Glutamatergic neuron (in vitro differentiated cells): ENCODE data around the gene EDN3. TPM values are rescaled to one million over a fixed set of nuclear protein-coding genes. Genes with fewer than 3 reads are reported as not detected.

Experiments
- DNase-seq: peaks from one replicate; pipeline ENCODE4 v3.0.0; 2022
- H3K27ac Mint-ChIP-seq: one replicate; pipeline ENCODE4 v1.8.0; 2020; ENCODE audit warnings: mild to moderate bottlenecking, mixed read lengths, inconsistent platforms; ENCODE audit not compliant: unreplicated experiment
- H3K27me3 Mint-ChIP-seq: one replicate; pipeline ENCODE4 v1.8.0; 2020; ENCODE audit warnings: mild to moderate bottlenecking, moderate library complexity, mixed read lengths, inconsistent platforms; ENCODE audit not compliant: unreplicated experiment
- H3K36me3 Mint-ChIP-seq: one replicate; pipeline ENCODE4 v1.8.0; 2020; ENCODE audit warnings: mild to moderate bottlenecking, mixed read lengths, inconsistent platforms; ENCODE audit not compliant: unreplicated experiment
- H3K4me1 Mint-ChIP-seq: one replicate; pipeline ENCODE4 v1.8.0; 2020; ENCODE audit warnings: mild to moderate bottlenecking, low read depth, mixed read lengths, inconsistent platforms; ENCODE audit not compliant: unreplicated experiment
- H3K4me3 Mint-ChIP-seq: one replicate; pipeline ENCODE4 v1.8.0; 2020; ENCODE audit warnings: mild to moderate bottlenecking, mixed read lengths, inconsistent platforms; ENCODE audit not compliant: unreplicated experiment
- H3K9me3 Mint-ChIP-seq: one replicate; pipeline ENCODE4 v1.8.0; 2020; ENCODE audit warnings: mild to moderate bottlenecking, moderate library complexity, mixed read lengths, inconsistent platforms; ENCODE audit not compliant: unreplicated experiment
- total RNA-seq: library from RNA; stranded (reverse); fragmentation: NEBNext Ultra II Directional; extraction: Animal tissue kit (Norgen Biotek cat#: 25700); gene quantifications from one replicate; pipeline ENCODE4 v1.2.1, GENCODE V29; 2021; ENCODE audit not compliant: unreplicated experiment
- TF ChIP-seq, protein P1 (sequence below): fragments of 200-600 bp; sonication (generic); IDR thresholded peaks from one replicate; pipeline ENCODE4 v1.5.0; 2021; ENCODE audit not compliant: partially characterized antibody, unreplicated experiment

The EDN3 gene
- total RNA-seq, 1 donor from 2014 or later, result not detected

DNA sequence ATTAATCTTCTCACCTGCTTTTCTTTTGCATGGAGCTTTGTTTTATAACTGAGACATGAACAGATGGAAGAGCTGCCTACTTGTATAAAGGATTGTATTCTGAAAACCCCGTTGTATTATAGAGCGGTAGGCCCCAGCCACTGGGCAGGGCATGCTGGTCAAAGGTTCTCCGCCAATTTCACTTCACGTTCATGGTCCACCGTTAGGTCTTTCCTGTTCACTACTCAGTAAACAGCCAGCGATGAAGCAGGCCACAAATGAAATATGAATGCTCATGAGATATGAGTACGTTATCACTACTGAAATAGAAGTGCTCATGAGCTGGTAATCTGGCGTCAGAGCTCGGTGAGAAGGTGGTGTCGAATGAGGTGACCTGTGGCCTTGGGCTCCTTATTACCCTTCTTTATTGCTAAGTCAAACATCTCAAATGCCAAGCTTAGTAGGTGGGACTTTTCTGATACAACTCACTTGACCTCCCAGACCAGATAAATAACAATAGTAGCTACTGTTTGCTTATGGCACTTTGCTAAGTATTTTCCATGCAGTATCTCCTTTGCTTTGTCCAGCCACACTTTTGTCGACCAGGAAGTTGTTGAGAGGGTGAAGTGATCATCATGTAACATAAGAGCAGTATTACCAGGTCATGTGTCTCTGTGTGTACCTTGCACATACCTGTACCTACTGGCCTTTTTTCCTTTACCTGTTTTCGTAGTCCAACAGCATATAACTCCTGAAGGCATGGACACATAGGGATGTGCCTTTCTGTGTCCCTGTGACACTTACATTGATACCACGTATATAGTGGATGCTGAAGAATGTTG lies 16.7 kb downstream of the EDN3 start:
- H3K27me3 Mint-ChIP-seq, result peaks cover 5% of the 10 kb centered on the region
- no peak overlapping the region for H3K4me3 Mint-ChIP-seq
- no peak for DNase-seq
- peaks cover 27% of the 10 kb centered on the region for H3K4me1 Mint-ChIP-seq
- H3K36me3 Mint-ChIP-seq, result no peaks in the 10 kb centered on the region
- H3K27ac Mint-ChIP-seq, result no peak overlapping the region
- peaks cover 8% of the 10 kb centered on the region for H3K9me3 Mint-ChIP-seq
- TF ChIP-seq, protein P1, sequence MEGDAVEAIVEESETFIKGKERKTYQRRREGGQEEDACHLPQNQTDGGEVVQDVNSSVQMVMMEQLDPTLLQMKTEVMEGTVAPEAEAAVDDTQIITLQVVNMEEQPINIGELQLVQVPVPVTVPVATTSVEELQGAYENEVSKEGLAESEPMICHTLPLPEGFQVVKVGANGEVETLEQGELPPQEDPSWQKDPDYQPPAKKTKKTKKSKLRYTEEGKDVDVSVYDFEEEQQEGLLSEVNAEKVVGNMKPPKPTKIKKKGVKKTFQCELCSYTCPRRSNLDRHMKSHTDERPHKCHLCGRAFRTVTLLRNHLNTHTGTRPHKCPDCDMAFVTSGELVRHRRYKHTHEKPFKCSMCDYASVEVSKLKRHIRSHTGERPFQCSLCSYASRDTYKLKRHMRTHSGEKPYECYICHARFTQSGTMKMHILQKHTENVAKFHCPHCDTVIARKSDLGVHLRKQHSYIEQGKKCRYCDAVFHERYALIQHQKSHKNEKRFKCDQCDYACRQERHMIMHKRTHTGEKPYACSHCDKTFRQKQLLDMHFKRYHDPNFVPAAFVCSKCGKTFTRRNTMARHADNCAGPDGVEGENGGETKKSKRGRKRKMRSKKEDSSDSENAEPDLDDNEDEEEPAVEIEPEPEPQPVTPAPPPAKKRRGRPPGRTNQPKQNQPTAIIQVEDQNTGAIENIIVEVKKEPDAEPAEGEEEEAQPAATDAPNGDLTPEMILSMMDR, result no peak

DNA sequence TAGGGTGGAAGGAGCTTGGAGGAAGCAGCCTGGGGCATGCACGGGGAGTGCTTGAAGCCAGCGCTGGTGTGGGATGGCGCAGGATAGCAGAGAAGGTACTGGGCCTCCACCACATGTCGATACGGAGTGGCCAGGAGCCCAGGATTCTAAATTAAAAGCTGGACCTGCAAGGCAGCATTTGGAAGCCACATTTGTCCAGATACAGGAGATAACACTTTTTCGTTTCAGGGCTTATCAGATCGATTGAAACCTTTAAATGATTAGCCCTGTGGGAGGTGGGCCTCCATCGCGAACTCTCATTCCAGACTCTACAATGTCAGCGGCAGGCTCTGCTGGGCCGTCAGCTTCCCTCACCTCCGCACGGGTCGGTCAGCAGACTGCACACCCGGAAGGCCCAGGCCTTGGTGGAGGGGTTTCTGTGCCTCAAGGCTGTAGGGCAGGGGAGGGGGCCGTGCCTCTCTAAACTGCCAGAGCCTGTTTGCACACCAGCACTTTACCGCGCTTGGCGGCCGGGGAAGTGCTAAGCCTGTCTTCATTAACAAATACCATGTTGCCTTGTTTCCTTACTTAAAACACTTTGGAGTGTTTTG lies 17.9 kb downstream of the EDN3 start:
- Mint-ChIP-seq H3K27me3 (peaks cover 6% of the 10 kb centered on the region), H3K27ac (peak overlapping the region; percentile 82), H3K9me3 (peaks cover 8% of the 10 kb centered on the region), H3K4me1 (peaks cover 35% of the 10 kb centered on the region), H3K36me3 (no peaks in the 10 kb centered on the region), H3K4me3 (peak overlapping the region; percentile 49)
- no peak for DNase-seq
- TF ChIP-seq, protein P1, result no peak

DNA sequence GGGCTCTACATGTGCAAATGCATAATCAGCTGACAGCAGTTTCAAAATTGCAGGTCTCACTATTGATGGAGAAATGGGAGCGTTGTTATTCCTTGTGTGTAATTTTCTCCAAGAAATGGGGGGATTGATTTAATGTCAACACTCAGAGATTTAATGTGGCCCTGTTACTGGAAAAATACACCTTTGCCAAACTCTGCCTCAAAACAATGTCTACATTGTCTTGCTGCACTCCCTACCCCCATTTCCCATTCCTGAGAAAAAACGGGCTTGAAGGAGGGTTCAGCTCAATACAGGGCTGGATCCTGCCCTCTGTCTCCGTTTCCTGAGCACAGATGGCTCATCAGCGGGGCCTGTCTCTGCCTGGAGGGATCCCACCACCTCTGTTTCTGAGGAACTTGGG lies 18.4 kb downstream of the EDN3 start:
- Mint-ChIP-seq H3K27ac (peak overlapping the region; percentile 75), H3K4me1 (peaks cover 40% of the 10 kb centered on the region), H3K9me3 (peaks cover 8% of the 10 kb centered on the region), H3K36me3 (no peaks in the 10 kb centered on the region), H3K4me3 (peak overlapping the region; percentile 25), H3K27me3 (peaks cover 6% of the 10 kb centered on the region)
- TF ChIP-seq, protein P1, result no peak
- peak; percentile 36 for DNase-seq

DNA sequence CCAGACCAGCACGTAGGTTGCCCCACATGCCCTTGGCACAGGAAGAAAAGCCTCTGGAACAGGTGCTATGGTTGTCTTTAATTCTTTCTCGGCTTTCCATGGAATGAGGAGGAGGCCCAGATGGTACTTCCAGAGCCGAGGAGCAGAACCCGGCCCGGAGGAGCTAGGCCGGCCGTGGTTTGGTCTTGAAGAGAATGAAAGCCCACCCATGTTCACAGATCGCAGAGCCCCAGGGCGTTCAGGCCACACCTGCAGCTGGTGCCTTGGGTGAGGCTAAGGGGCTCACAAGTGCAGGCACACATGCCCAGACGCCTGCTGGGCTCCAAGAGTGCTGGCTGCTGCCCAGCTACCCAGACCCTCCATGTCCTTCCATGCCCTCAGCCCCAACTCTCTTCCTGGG lies 20.0 kb downstream of the EDN3 start:
- Mint-ChIP-seq H3K36me3 (no peaks in the 10 kb centered on the region), H3K9me3 (peaks cover 3% of the 10 kb centered on the region), H3K27me3 (peaks cover 5% of the 10 kb centered on the region), H3K4me1 (peaks cover 42% of the 10 kb centered on the region), H3K27ac (no peak overlapping the region), H3K4me3 (no peak overlapping the region)
- DNase-seq, result no peak
- TF ChIP-seq, protein P1, result no peak
